Breast epithelium (tissue), 3 donors: ENCODE data around the gene ACOT8.

ENCODE experiments used
- CTCF ChIP-seq, 3 donors: fragments of 450-650 bp; IDR thresholded peaks; one replicate each; pipeline ENCODE4 v1.5.1; 2016 to 2017; ENCODE audit warnings: antibody characterized with exemption in 3 of 3, mild to moderate bottlenecking in 3 of 3, moderate library complexity in 3 of 3
- POLR2A ChIP-seq: fragments of 450-650 bp; IDR thresholded peaks from one replicate; pipeline ENCODE4 v1.6.1; 2016; ENCODE audit warnings: antibody characterized with exemption, mild to moderate bottlenecking, moderate library complexity

GRCh38 chr20:45792317-45793118 lies 64.7 kb downstream of the ACOT8 start:
- TF ChIP-seq POLR2A: no peak
- no peak for TF ChIP-seq CTCF (IDR thresholded peaks at IDR 0.05)
